Measurements from ENCODE around the gene CYP11A1.
"Not testable (repeated sequence)": the region's sequence is repeated elsewhere in the genome, so short reads cannot be mapped to it uniquely, and the experiment has no call there.

- not testable (repeated sequence) for TF ChIP-seq POLR2A, CTCF (IDR thresholded peaks at IDR 0.05)
Observed at GRCh38 chr15:74357514-74357913, 9.9 kb downstream of the CYP11A1 start.

Measured in breast epithelium (tissue), 3 donors.